Activated CD8-positive, alpha-beta T cell treated with anti-CD3 and anti-CD28 coated beads for 36 hours (primary cell): ENCODE measurements around the gene VEGFB. TPM values are rescaled to one million over a fixed set of nuclear protein-coding genes. Genes with fewer than 3 reads are reported as not detected.

Experiments used
- ATAC-seq: fragments of 200-7000 bp; cut with Tn5 transposase; one replicate; pipeline ENCODE4 v1.10.0; 2021; ENCODE audit warnings: mild to moderate bottlenecking, moderate library complexity
- CTCF ChIA-PET: fragments of 350-600 bp; sonication (Branson Sonifier 250); formaldehyde crosslinking; loops from one replicate; lab custom pipeline; 2021; ENCODE audit warnings: antibody characterized with exemption; lab: Charles Lee
- POLR2A ChIA-PET: fragments of 350-600 bp; sonication (Branson Sonifier 250); formaldehyde crosslinking; loops from one replicate; lab custom pipeline; 2021; ENCODE audit warnings: antibody characterized with exemption; lab: Charles Lee
- DNase-seq: peaks from one replicate; pipeline ENCODE4 v3.0.0-alpha.2; 2020
- H3K27ac Mint-ChIP-seq: one replicate; pipeline ENCODE4 v1.8.0; 2021; ENCODE audit warnings: mild to moderate bottlenecking, mixed read lengths
- H3K27me3 Mint-ChIP-seq: one replicate; pipeline ENCODE4 v1.8.0; 2021; ENCODE audit warnings: mixed read lengths
- H3K36me3 Mint-ChIP-seq: one replicate; pipeline ENCODE4 v1.8.0; 2021; ENCODE audit warnings: low read depth, mixed read lengths
- H3K4me1 Mint-ChIP-seq: one replicate; pipeline ENCODE4 v1.8.0; 2021; ENCODE audit warnings: low read depth, mixed read lengths
- H3K4me3 Mint-ChIP-seq: one replicate; pipeline ENCODE4 v1.8.0; 2021; ENCODE audit warnings: mild to moderate bottlenecking, moderate library complexity, mixed read lengths
- H3K9me3 Mint-ChIP-seq: one replicate; pipeline ENCODE4 v1.8.0; 2021; ENCODE audit warnings: mixed read lengths
- intact Hi-C: fragments of 100-400 bp; cut with micrococcal nuclease; formaldehyde crosslinking; loops from one replicate; pipeline ENCODE4 v1.10.0; 2022
- total RNA-seq, 2 experiments: library from RNA; stranded (reverse); gene quantifications; one replicate each; pipeline ENCODE4 v1.2.3, GENCODE V29; 2021
- TF ChIP-seq, protein P1 (sequence below): fragments of 200-600 bp; IDR thresholded peaks from one replicate; pipeline ENCODE4 v1.8.0; 2022; ENCODE audit warnings: antibody characterized with exemption, mild to moderate bottlenecking

The VEGFB gene
- total RNA-seq, 2 experiments from 2014 or later, result 86.6 to 104 TPM

DNA sequence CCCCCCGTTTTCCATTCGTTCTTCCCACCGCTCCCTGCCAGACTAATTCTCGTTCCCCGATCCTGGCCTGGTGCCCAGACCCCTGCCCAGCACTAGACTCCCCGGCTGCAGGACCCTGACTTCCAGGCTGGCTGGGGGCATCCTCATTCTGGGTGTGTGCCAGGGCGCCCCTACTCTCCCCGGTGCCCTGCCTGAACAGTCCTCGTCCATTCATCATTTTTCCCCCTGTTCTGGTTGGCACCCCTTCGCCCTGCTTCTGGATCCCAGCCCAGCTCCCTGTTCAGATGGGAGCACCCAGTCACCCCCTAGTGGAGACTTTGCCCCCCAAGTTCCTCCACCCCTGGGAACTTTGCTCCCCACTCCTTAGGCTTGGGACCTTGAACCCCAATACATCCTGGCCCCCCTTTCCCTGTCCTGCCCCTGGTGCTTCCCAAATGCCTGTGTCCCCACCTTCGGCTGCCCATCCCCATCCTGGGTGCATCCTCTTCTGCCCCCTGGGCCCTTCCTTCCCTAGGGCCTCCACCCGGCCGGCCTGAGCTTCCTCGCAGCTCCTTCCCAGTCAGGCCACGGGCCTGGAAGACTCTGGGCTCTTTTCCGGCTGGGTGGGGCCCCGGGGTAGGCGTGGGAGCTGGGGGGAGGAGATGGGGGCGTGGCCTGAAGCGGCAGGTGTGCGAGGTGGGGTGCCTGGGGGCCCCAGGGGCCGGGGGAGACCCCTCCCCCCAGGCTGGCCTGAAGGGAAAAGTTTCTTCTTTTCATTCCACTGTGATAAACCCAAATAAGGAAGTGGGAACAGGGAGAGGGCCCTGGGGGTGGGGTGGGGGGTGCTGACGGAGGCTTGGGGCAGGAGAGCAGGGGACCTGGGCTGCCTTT is 17.9 kb downstream of the VEGFB start:
- DNase-seq (no peak), ATAC-seq (no peak)
- CTCF ChIA-PET, result interaction anchor here (0.6 to 5.3 kb wide), 16 partner anchors 9 to 103 kb away, joined by 3 to 42 read pairs (median 5); partner anchors contain the start of genes CATSPERZ, FERMT3, PRDX5 and TRMT112
- POLR2A ChIA-PET, result interaction anchor here (1.0 to 10.0 kb wide), 4 partner anchors 17 to 48 kb away, joined by 3 to 132 read pairs (median 4); partner anchors contain the start of gene FERMT3
- peak overlapping the region; percentile 90 for H3K4me3 Mint-ChIP-seq
- peaks cover 2% of the 10 kb centered on the region for H3K36me3 Mint-ChIP-seq
- intact Hi-C loops, result no loop called here
- no peaks in the 10 kb centered on the region for H3K27me3 Mint-ChIP-seq
- H3K4me1 Mint-ChIP-seq, result peaks cover 16% of the 10 kb centered on the region
- TF ChIP-seq, protein P1, sequence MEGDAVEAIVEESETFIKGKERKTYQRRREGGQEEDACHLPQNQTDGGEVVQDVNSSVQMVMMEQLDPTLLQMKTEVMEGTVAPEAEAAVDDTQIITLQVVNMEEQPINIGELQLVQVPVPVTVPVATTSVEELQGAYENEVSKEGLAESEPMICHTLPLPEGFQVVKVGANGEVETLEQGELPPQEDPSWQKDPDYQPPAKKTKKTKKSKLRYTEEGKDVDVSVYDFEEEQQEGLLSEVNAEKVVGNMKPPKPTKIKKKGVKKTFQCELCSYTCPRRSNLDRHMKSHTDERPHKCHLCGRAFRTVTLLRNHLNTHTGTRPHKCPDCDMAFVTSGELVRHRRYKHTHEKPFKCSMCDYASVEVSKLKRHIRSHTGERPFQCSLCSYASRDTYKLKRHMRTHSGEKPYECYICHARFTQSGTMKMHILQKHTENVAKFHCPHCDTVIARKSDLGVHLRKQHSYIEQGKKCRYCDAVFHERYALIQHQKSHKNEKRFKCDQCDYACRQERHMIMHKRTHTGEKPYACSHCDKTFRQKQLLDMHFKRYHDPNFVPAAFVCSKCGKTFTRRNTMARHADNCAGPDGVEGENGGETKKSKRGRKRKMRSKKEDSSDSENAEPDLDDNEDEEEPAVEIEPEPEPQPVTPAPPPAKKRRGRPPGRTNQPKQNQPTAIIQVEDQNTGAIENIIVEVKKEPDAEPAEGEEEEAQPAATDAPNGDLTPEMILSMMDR, result peak; percentile 31
- H3K27ac Mint-ChIP-seq, result no peak overlapping the region
- H3K9me3 Mint-ChIP-seq, result no peaks in the 10 kb centered on the region

- H3K4me3 Mint-ChIP-seq, result peak overlapping the region; percentile 18
- no peak for DNase-seq
- peaks cover 14% of the 10 kb centered on the region for H3K4me1 Mint-ChIP-seq
- no peak for ATAC-seq
- H3K27me3 Mint-ChIP-seq, result no peaks in the 10 kb centered on the region
- intact Hi-C loops, result no loop called here
- ChIA-PET POLR2A (interaction anchor here (1.7 to 10.0 kb wide), 3 partner anchors 15 to 46 kb away, joined by 5 to 132 read pairs (median 11); partner anchors contain the start of gene FERMT3), CTCF (interaction anchor here (0.7 to 5.3 kb wide), 6 partner anchors 10 to 51 kb away, joined by 3 to 35 read pairs (median 12); no protein-coding TSS in a partner anchor)
- TF ChIP-seq, protein P1, result no peak
- peaks cover 2% of the 10 kb centered on the region for H3K36me3 Mint-ChIP-seq
- H3K27ac Mint-ChIP-seq, result no peak overlapping the region
- H3K9me3 Mint-ChIP-seq, result no peaks in the 10 kb centered on the region
These were observed 18.7 kb downstream of the VEGFB start for GRCh38 chr11:64253043-64253442.

DNA sequence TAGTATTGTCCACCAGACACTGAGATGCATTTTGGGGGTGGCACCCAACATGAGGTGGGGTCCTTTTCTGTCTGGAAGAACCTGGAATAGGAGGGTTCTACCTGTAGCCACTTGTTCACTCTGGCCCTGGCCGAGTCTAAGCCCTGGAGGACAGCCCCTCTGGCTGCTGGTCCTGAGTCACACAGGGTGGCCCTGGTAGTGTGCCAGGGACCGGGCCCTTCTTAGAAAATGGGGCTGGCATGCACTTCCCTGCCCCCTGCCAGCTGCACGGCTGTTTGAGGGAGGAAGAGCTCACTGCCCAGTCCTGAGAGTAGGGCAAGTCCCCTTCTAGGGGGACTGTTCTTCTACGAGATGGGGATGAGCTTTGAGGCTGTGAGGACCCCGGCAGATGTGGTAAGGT is 19.1 kb downstream of the VEGFB start:
- DNase-seq (no peak), ATAC-seq (no peak)
- H3K27ac Mint-ChIP-seq, result no peak overlapping the region
- peak overlapping the region; percentile 18 for H3K4me3 Mint-ChIP-seq
- intact Hi-C loops, result no loop called here
- H3K9me3 Mint-ChIP-seq, result no peaks in the 10 kb centered on the region
- POLR2A ChIA-PET, result interaction anchor here (3.1 kb wide), 1 partner anchor 14 kb away, joined by 11 read pairs; no protein-coding TSS in a partner anchor
- no peaks in the 10 kb centered on the region for H3K27me3 Mint-ChIP-seq
- CTCF ChIA-PET, result interaction anchor here (0.7 to 1.0 kb wide), 2 partner anchors 48 kb away, joined by 3 read pairs; no protein-coding TSS in a partner anchor
- H3K4me1 Mint-ChIP-seq, result peaks cover 14% of the 10 kb centered on the region
- H3K36me3 Mint-ChIP-seq, result peaks cover 2% of the 10 kb centered on the region
- TF ChIP-seq, protein P1, result no peak

- Mint-ChIP-seq H3K36me3 (peaks cover 4% of the 10 kb centered on the region), H3K27me3 (no peaks in the 10 kb centered on the region), H3K9me3 (no peaks in the 10 kb centered on the region), H3K4me1 (peaks cover 15% of the 10 kb centered on the region), H3K4me3 (no peak overlapping the region), H3K27ac (no peak overlapping the region)
- intact Hi-C loops, result no loop called here
- ATAC-seq, result no peak
- CTCF ChIA-PET, result interaction anchor here (1.0 kb wide), 1 partner anchor 49 kb away, joined by 3 read pairs; no protein-coding TSS in a partner anchor
- TF ChIP-seq, protein P1, result no peak
- POLR2A ChIA-PET, result interaction anchor here (1.5 to 3.1 kb wide), 2 partner anchors 8 to 14 kb away, joined by 4 to 11 read pairs; partner anchors contain the start of gene PPP1R14B
- DNase-seq, result no peak
These were observed 19.9 kb downstream of the VEGFB start for GRCh38 chr11:64254326-64254725.
